C4-2B (cell line): ENCODE results near the gene OAS1.

ENCODE experiments used
- CTCF ChIP-seq: fragments of 450-650 bp; conservative IDR thresholded peaks from 2 replicates; pipeline ENCODE4 v1.5.1; 2017; ENCODE audit warnings: mild to moderate bottlenecking
- ZFX ChIP-seq: fragments of 450-650 bp; IDR thresholded peaks from 2 replicates; pipeline ENCODE4 v1.6.1; 2017

- no peak for TF ChIP-seq CTCF
- no peak for TF ChIP-seq ZFX
Measured at GRCh38 chr12:112963227-112963861, 56.6 kb downstream of the OAS1 start.
